Fibroblast of mammary gland (primary cell): ENCODE data around the gene NUP43.
"Not testable (repeated sequence)": the region's sequence is repeated elsewhere in the genome, so short reads cannot be mapped to it uniquely, and the experiment has no call there.

ENCODE experiments used
- DNase-seq: peaks from one replicate; pipeline ENCODE4 v3.0.0-alpha.2; 2010; ENCODE audit warnings: low read depth
- H3K4me3 ChIP-seq: 2 replicates; pipeline ENCODE4 v1.5.1; 2011; ENCODE audit warnings: low read depth, mild to moderate bottlenecking, low read length, moderate library complexity; ENCODE audit not compliant: control insufficient read depth
- CTCF ChIP-seq: conservative IDR thresholded peaks from 2 replicates; pipeline ENCODE4 v1.5.1; 2011; ENCODE audit warnings: low read depth, low read length, inconsistent platforms; ENCODE audit not compliant: control insufficient read depth, insufficient read depth

Gene NUP43

GRCh38 chr6:149755300-149756260 is 9.3 kb upstream of the NUP43 start:
- DNase-seq = no peak
- TF ChIP-seq CTCF = no peak
- H3K4me3 ChIP-seq = no peak overlapping the region

- no peak for TF ChIP-seq CTCF
- no peak overlapping the region for H3K4me3 ChIP-seq
- no peak for DNase-seq
Observed at GRCh38 chr6:149754548-149754947, 8.2 kb upstream of the NUP43 start.

GRCh38 chr6:149753374-149753637 is 7.0 kb upstream of the NUP43 start:
- not testable (repeated sequence) for H3K4me3 ChIP-seq, DNase-seq

GRCh38 chr6:149752600-149753373 is 6.5 kb upstream of the NUP43 start:
- peak; percentile 27 for DNase-seq

GRCh38 chr6:149751920-149752319 is 5.6 kb upstream of the NUP43 start:
- not testable (repeated sequence) for DNase-seq, H3K4me3 ChIP-seq

More at GRCh38 chr6:149752600-149753373, 6.5 kb upstream of the NUP43 start:
- H3K4me3 ChIP-seq = no peak overlapping the region
- TF ChIP-seq CTCF = no peak

GRCh38 chr6:149751239-149751638 is 4.9 kb upstream of the NUP43 start:
- no peak for DNase-seq
- H3K4me3 ChIP-seq = peak overlapping the region; percentile 7
- no peak for TF ChIP-seq CTCF

GRCh38 chr6:149750136-149750609 is 3.8 kb upstream of the NUP43 start:
- DNase-seq = peak; percentile 33
- TF ChIP-seq CTCF = no peak

More at GRCh38 chr6:149750136-149750609, 3.8 kb upstream of the NUP43 start:
- peak overlapping the region; percentile 96 for H3K4me3 ChIP-seq
